GM13976 (cell line): ENCODE measurements around the gene FAM187B.
A peak's percentile ranks its signal among the peaks of the same experiment; 100 is the strongest.
"Not testable (repeated sequence)": the region's sequence is repeated elsewhere in the genome, so short reads cannot be mapped to it uniquely, and the experiment has no call there.

Experiments
- DNase-seq: peaks from one replicate; pipeline ENCODE4 v3.0.0; 2012; ENCODE audit warnings: low spot score
- in situ Hi-C: fragments of 300-500 bp; cut with MboI; formaldehyde crosslinking; loops from one replicate; pipeline ENCODE4 v1.12.0; 2022; ENCODE audit warnings: low sequenced_read_pairs, mixed read lengths, inconsistent platforms; ENCODE audit not compliant: unreplicated experiment
- TF ChIP-seq, protein P1 (sequence below): IDR thresholded peaks from 2 replicates; pipeline ENCODE4 v1.5.1; 2012; ENCODE audit warnings: borderline replicate concordance, mild to moderate bottlenecking; ENCODE audit not compliant: insufficient read depth; ENCODE audit errors: extremely low read depth, missing control alignments, control extremely low read depth

The FAM187B gene

DNA sequence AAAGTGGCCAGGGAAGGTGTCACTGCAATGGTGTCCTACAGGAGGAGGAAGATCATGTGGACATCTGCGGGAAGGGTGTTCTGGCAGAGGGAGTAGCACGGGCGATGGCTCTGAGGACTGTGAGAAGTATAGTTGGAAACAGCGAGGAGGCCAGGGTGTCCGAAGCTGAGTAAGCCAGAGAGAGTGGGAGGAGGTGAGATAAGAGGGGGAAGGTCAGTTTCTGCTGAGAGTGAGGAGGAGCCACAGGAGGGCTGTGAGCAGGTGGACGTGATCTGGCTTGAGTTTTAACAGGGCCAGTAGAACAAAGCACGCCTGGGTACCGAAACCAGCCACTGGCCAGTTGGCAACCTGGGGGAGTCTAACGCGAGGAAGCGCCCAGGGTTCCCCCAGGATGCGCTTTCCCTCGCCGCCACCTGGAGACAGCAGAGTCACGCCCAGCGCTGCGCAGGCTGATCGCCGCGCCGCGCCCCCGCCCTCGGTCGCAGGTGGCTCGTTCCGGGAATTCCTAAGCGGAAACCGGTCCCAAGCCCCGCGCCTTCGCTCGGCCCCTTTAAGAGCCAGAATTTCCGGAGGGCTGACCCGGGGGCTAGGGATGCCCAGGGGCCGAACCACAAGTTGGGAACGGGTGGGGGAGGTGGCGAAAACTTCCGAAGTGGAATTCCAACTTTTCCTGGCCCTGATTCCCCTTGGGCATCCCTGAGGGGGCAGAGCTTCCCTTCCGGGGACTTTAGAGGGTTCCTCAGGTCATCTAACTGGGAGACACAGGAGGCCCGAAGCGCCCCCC is 19.2 kb upstream of the FAM187B start:
- peak; percentile 83 for DNase-seq
- TF ChIP-seq, protein P1, sequence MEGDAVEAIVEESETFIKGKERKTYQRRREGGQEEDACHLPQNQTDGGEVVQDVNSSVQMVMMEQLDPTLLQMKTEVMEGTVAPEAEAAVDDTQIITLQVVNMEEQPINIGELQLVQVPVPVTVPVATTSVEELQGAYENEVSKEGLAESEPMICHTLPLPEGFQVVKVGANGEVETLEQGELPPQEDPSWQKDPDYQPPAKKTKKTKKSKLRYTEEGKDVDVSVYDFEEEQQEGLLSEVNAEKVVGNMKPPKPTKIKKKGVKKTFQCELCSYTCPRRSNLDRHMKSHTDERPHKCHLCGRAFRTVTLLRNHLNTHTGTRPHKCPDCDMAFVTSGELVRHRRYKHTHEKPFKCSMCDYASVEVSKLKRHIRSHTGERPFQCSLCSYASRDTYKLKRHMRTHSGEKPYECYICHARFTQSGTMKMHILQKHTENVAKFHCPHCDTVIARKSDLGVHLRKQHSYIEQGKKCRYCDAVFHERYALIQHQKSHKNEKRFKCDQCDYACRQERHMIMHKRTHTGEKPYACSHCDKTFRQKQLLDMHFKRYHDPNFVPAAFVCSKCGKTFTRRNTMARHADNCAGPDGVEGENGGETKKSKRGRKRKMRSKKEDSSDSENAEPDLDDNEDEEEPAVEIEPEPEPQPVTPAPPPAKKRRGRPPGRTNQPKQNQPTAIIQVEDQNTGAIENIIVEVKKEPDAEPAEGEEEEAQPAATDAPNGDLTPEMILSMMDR: peak; percentile 61
- in situ Hi-C loops: no loop called here

- TF ChIP-seq, protein P1: no peak
- in situ Hi-C loops: no loop called here
- DNase-seq: no peak
Observed at GRCh38 chr19:35246466-35247092, 18.0 kb upstream of the FAM187B start.

- no peak for DNase-seq
- TF ChIP-seq, protein P1: no peak
- in situ Hi-C loops: no loop called here
Observed at GRCh38 chr19:35241417-35241816, 12.9 kb upstream of the FAM187B start.

GRCh38 chr19:35240327-35240726 is 11.8 kb upstream of the FAM187B start:
- in situ Hi-C loops: no loop called here
- TF ChIP-seq, protein P1: no peak
- no peak for DNase-seq

DNA sequence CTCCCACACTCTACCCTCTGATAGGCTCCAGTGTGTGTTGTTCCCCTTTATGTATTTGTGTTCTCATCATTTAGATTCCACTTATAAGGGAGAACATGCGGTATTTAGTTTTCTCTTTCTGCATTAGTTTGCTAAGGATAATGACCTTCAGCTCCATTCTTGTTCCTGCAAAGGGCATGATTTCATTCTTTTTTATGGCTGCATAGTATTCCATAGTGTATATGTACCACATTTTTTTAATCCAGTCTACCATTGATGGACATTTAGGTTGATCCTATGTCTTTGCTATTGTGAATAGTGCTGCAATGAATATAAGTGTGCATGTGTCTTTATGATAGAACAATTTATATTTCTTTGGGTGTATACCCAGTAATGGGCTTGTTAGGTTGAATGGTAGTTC is 11.1 kb upstream of the FAM187B start:
- in situ Hi-C loops, DNase-seq: not testable (repeated sequence)

DNA sequence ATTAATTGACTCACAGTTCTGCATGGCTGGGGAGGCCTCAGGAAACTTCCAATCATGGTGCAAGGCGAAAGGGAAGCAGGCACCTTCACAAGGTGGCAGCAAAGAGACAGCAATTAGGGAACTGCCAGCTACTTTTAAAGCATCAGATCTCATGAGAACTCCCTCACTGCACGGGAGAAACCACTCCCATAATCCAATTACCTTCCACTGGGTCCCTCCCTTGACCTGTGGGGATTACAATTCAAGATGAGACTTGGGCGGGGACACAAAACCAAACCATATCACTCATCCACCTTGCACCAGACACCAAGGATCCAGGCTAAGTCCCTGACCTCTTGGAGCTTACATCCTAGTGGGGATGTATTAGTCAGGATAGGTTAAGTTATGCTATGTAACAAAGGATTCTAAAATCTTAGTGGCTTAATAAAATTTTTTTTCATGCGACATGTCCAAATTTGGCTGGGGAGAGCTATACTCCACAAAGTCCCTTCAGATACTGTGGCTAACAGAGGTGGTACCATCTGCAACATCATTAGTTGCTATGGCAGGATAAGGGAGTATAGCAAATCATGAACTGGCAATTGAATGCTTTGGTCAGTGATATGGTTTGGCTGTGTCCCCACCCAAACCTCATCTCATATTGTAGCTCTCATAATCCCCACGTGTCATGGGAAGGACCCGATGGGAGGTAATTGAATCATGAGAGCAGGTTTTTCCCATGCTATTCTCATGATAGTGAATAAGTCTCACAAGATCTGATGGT is 8.3 kb upstream of the FAM187B start:
- DNase-seq: no peak
- TF ChIP-seq, protein P1: no peak
- in situ Hi-C loops: no loop called here

DNA sequence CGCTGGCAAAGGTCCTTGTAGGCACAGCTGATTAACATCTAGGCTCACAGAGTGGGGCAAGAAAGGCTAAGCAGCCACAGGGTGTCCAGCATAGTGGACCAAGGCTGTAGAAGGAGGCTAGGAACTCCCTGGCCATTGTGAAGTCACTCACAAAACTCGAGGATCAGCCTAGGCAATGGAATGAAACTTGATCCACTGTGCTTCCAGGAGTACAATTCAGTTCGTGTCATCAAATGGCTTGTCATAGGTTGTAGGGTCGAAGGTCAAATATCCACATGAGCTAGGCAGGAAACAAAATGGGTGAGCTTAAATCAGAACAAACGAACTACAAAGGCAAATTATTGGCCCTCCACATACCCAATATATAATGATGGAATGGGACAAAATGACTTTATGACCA is 4.4 kb upstream of the FAM187B start:
- DNase-seq: no peak
- TF ChIP-seq, protein P1: no peak
- in situ Hi-C loops: no loop called here
